Pancreas (tissue), 10 donors: ENCODE measurements around the gene ABR. TPM values are rescaled to one million over a fixed set of nuclear protein-coding genes. Genes with fewer than 3 reads are reported as not detected.

ENCODE experiments used
- ATAC-seq, 4 donors: fragments of 200-7000 bp; cut with Tn5 transposase; one replicate each; pipeline versions ENCODE4 v1.8.0 to v1.9.1; 2020; ENCODE audit warnings: mild to moderate bottlenecking in 4 of 4, moderate library complexity in 4 of 4
- DNase-seq, 6 donors: peaks; one replicate each; pipeline ENCODE4 v3.0.0-alpha.2; 2020
- FAIRE-seq: peaks from 2 replicates; lab custom pipeline; 2012; peaks lifted over from hg19 to GRCh38; lab: Jason Lieb, UNC
- H3K27ac ChIP-seq, 4 donors: fragments of 200-600 bp; sonication (generic); 1 replicate in 3 of 4; 2 replicates in 1 of 4; pipeline versions ENCODE4 v1.5.0 to v1.8.0; 2020
- H3K27me3 ChIP-seq, 4 donors: fragments of 200-600 bp; one replicate each; pipeline ENCODE4 v1.8.0; 2021
- H3K36me3 ChIP-seq, 3 donors: fragments of 200-600 bp; sonication (generic) in 1 of 3; one replicate each; pipeline versions ENCODE4 v1.5.0 to v1.8.0; 2020 to 2021
- H3K4me1 ChIP-seq, 3 donors: fragments of 200-600 bp; one replicate each; pipeline ENCODE4 v1.8.0; 2021
- H3K4me3 ChIP-seq, 4 donors: fragments of 200-600 bp; sonication (generic) in 2 of 4; one replicate each; pipeline versions ENCODE4 v1.5.0 to v1.8.0; 2020 to 2021
- H3K9me3 ChIP-seq, 4 donors: fragments of 200-600 bp; one replicate each; pipeline ENCODE4 v1.8.0; 2021
- CTCF ChIP-seq, 4 donors: fragments of 200-600 bp; sonication (generic) in 3 of 4; IDR thresholded peaks; one replicate each; pipeline versions ENCODE4 v1.5.0 to v1.8.0; 2021; ENCODE audit warnings: antibody characterized with exemption in 4 of 4
- WGBS, 2 donors: extraction: QIAGEN DNeasy Blood & Tissue Kit; methylation state at CpG; one replicate each; pipeline ENCODE4 v1.1.7; 2013; 5-methylcytosine and 5-hydroxymethylcytosine counted together
- intact Hi-C, 3 donors: fragments of 100-400 bp; cut with DNase I; formaldehyde crosslinking; loops; one replicate each; pipeline versions ENCODE4 v1.11.1 to v1.14.2; 2022
- polyA plus RNA-seq, 2 donors: library from polyadenylated mRNA; stranded (reverse); fragments of 200-250 nt; gene quantifications; one replicate each; pipeline ENCODE4 v1.2.3, GENCODE V29; 2013
- total RNA-seq, 6 donors: library from RNA; stranded (reverse); fragmentation: NEBNext Ultra II Directional in 4 of 6; extraction: Animal tissue kit (Norgen Biotek cat#: 25700) in 4 of 6; gene quantifications; one replicate each; pipeline versions ENCODE4 v1.2.1 to v1.2.4, GENCODE V29; 2021 to 2023
- donor health status: healthy with polysubstance abuse.
- donor health status: DM: no; HTN: no; CAD: no; lungs with moderate emphysema.
- donor health status: DM: no; HTN: no; CAD: no.
- donor health status: control.
- donor health status: control.
- donor health status: Bipolar disorder and iron deficiency.
- donor health status: DM: yes; HTN: yes; CAD: no.
- donor health status: DM: no; HTN: no; CAD: no.
- donor health status: DM: no; HTN: no; CAD: no.
- donor health status: DM: yes; HTN: yes; CAD: no.

The ABR gene
- total and polyA plus RNA-seq, 8 donors = 15.4 to 65.7 (median 28.4) TPM

DNA sequence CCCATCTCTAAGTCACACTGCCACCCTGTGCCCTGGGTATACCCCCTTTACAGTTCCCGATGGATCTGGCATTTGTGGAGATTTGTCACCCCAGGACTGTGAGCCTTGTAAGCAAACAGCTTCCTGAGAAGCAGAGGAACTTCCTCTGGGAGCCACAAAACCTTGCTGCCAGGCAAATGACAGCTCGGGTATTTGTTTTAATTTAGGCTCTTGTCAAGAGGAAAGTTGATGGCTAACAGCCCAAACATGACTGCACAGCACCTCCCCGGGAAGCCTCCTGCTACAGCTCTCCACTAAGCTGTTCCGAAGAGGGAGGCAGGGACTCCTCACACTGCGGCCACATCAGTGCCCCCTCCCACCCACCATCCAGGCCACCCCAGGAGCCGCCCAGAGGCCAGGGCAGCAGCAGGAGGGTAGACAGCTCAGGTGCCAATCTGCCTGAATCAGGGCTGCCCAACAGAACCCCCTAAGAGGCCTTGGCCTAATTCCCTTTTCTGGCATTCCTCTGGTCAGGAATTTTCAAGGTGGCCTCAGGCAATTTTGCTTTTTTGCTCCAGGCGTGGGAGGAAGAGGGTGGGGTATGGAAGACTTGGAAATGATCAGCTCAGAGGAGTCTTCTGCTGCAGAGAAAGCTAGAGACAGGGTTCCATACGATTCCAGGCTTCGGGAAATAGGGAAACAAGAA lies 2.6 kb downstream of the ABR start:
- ATAC-seq (no peak), FAIRE-seq (no peak), DNase-seq (peak in 1 of 6 donors; percentile 48)
- no peaks in the 10 kb centered on the region for H3K9me3 ChIP-seq
- intact Hi-C loops = no loop called here
- no peak overlapping the region for H3K4me3 ChIP-seq
- no peak for TF ChIP-seq CTCF (IDR thresholded peaks at IDR 0.05)
- peaks cover 0 to 4% (median 0%) of the 10 kb centered on the region in 3 donors for H3K4me1 ChIP-seq
- no peaks in the 10 kb centered on the region for H3K27me3 ChIP-seq
- WGBS, 2 donors = 37 to 46% methylated on average over 9 of the region's 9 CpGs
- no peaks in the 10 kb centered on the region for H3K36me3 ChIP-seq
- no peak overlapping the region for H3K27ac ChIP-seq

GRCh38 chr17:1174263-1174880 lies 5.4 kb downstream of the ABR start:
- intact Hi-C loops = no loop called here
- Histone ChIP-seq H3K27ac (no peak overlapping the region), H3K27me3 (no peaks in the 10 kb centered on the region), H3K4me1 (no peaks in the 10 kb centered on the region), H3K9me3 (no peaks in the 10 kb centered on the region), H3K36me3 (no peaks in the 10 kb centered on the region), H3K4me3 (no peak overlapping the region)
- no peak for TF ChIP-seq CTCF (IDR thresholded peaks at IDR 0.05)
- ATAC-seq (no peak), DNase-seq (no peak), FAIRE-seq (no peak)
- 60 to 76% methylated on average over 11 of the region's 11 CpGs for WGBS, 2 donors

DNA sequence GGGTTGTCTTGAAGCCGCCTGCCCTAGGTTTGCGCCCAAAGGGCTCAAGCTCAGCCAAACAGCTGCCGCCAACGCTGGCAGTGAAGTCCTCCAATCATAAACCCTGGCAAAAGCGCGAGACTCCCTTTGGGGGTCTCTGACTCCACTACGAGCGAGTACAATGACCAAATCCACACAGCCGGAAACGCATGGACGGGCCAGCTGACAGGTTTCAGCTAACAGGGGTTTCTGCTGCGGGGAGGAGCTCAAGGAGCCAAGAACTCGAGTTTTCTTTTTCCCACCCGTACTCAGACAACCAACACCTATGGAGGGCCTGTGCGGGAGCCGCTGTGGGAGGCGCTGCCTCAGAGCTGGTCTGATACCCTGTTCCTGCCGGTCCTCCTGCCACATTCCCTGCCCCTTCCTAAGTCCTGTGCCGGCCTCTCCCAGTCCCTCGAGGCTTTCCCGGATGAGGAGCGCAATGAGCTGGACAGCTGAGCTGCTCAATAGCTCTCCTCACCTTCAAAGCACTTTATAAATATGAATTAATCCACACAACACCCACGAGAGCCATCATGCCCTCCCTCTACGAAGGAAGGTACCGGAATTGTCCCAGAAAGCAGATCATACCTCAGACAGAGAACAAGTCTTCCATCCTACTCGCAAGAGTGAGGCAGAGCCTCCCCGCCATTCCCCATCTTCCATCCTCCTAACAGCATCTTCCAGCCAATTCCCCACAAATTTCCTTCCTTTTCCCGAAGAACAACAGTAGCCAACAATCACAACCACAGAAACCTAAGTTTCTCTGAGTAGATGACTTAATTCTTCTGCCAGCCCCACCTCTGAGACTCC lies 6.1 kb downstream of the ABR start:
- no peaks in the 10 kb centered on the region for H3K36me3 ChIP-seq
- no peak for ATAC-seq
- no peaks in the 10 kb centered on the region for H3K9me3 ChIP-seq
- FAIRE-seq = no peak
- H3K4me3 ChIP-seq = no peak overlapping the region
- H3K27me3 ChIP-seq = no peaks in the 10 kb centered on the region
- no peaks in the 10 kb centered on the region for H3K4me1 ChIP-seq
- intact Hi-C loops = no loop called here
- no peak overlapping the region for H3K27ac ChIP-seq
- TF ChIP-seq CTCF (IDR thresholded peaks at IDR 0.05) = no peak
- WGBS, 2 donors = 71 to 77% methylated on average over 28 of the region's 28 CpGs
- DNase-seq = peak in 1 of 6 donors; percentile 48

DNA sequence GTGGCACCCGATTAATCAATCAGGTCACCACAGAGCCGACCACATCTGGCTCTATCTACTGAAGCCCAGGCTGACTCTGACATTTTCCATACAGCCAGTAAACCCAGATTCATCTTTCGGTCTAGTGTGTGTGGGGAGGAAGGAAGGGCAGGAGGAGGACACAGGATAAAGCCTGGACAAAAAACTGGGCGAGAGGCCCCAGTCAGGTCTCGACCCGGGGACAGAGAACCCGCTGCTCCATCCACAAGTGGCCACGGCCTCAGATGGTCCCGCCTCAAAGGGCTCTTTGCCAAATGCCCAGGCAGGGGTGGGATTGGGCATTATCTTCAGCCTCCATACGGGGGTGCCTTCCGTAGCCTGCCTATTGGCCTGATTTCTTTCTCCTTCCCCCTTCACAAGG lies 7.8 kb downstream of the ABR start:
- ATAC-seq (no peak), DNase-seq (no peak), FAIRE-seq (no peak)
- no peak for TF ChIP-seq CTCF (IDR thresholded peaks at IDR 0.05)
- H3K4me1 ChIP-seq = no peaks in the 10 kb centered on the region
- intact Hi-C loops = no loop called here
- no peaks in the 10 kb centered on the region for H3K27me3 ChIP-seq
- no peak overlapping the region for H3K27ac ChIP-seq
- no peaks in the 10 kb centered on the region for H3K9me3 ChIP-seq
- 60 to 72% methylated on average over 11 of the region's 11 CpGs for WGBS, 2 donors
- no peaks in the 10 kb centered on the region for H3K36me3 ChIP-seq
- H3K4me3 ChIP-seq = no peak overlapping the region
